Measurements from ENCODE around the gene NMRK2.

DNA sequence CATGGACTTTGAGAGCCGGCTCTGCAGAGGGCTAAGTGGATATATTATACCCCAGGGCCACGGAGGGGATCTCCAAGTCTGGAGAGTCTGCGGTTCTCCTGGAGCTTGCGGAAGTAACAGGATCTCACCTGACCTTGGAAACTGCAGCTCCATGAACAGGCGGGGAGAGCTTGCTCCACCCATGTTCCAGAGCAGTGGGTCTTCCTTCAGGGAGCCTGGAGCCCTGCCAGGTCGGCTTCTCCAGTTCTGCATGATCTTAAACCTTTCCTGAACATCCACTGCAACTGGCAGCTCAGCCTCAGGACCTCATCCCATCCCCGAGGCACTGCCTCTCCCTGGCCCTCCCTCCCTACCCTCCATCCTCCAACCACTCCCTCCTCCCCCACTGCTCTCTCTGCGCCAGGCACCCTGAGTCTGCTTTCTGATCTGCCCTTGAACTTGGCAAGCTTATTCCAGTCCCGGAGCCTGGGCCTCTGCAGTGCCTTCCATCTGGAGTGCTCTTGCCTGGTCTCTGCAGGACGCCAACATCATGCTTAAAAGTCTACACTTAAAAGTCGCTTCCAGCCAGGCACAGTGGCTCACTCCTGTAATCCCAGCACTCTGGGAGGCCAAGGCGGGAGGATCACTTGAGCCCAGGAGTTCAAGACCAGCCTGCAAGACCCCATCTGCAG, 39.2 kb upstream of the NMRK2 start:
- TF ChIP-seq, protein P1, sequence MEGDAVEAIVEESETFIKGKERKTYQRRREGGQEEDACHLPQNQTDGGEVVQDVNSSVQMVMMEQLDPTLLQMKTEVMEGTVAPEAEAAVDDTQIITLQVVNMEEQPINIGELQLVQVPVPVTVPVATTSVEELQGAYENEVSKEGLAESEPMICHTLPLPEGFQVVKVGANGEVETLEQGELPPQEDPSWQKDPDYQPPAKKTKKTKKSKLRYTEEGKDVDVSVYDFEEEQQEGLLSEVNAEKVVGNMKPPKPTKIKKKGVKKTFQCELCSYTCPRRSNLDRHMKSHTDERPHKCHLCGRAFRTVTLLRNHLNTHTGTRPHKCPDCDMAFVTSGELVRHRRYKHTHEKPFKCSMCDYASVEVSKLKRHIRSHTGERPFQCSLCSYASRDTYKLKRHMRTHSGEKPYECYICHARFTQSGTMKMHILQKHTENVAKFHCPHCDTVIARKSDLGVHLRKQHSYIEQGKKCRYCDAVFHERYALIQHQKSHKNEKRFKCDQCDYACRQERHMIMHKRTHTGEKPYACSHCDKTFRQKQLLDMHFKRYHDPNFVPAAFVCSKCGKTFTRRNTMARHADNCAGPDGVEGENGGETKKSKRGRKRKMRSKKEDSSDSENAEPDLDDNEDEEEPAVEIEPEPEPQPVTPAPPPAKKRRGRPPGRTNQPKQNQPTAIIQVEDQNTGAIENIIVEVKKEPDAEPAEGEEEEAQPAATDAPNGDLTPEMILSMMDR (conservative IDR thresholded peaks at IDR 0.05 in 1 of 2, IDR thresholded peaks at IDR 0.05 in 1 of 2; ENCODE audit: extremely low read depth in 1 of 2, insufficient read depth in 1 of 2, low read depth in 1 of 2, low read length in 2 of 2), result no peak
- no peak for TF ChIP-seq EZH2 (IDR thresholded peaks at IDR 0.05; ENCODE audit: borderline replicate concordance, low read length)
